H1 (cell line): ENCODE measurements around the gene LY6G5C.

Source experiments
- EZH2 ChIP-seq: fragments of 200-600 bp; sonication (generic); IDR thresholded peaks from 2 replicates; pipeline ENCODE4 v1.7.1; 2012; ENCODE audit warnings: low read depth, mild to moderate bottlenecking, moderate library complexity, low read length, inconsistent platforms; ENCODE audit not compliant: severe bottlenecking
- GABPA ChIP-seq: IDR thresholded peaks from 2 replicates; pipeline ENCODE4 v1.6.1; 2011; ENCODE audit warnings: mild to moderate bottlenecking, low read length, moderate library complexity, borderline replicate concordance; ENCODE audit not compliant: insufficient read depth
- POLR2A ChIP-seq, 2 experiments: IDR thresholded peaks; 1 replicate in 1 of 2; 2 replicates in 1 of 2; pipeline ENCODE4 v1.6.1; 2011; ENCODE audit warnings: low read depth in 2 of 2, low read length in 2 of 2, mild to moderate bottlenecking in 2 of 2; ENCODE audit errors: control extremely low read depth in 1 of 2
- POLR2AphosphoS5 ChIP-seq: IDR thresholded peaks from 2 replicates; pipeline ENCODE4 v1.6.1; 2011; ENCODE audit warnings: low read depth, low read length
- RNF2 ChIP-seq: fragments of 200-900, 300-1000 bp; sonication (generic); IDR thresholded peaks from 2 replicates; pipeline ENCODE4 v1.7.1; 2016; ENCODE audit warnings: borderline replicate concordance, low read depth, mild to moderate bottlenecking, antibody characterized with exemption, low read length; ENCODE audit not compliant: poor library complexity, severe bottlenecking; ENCODE audit errors: missing control alignments
- TF ChIP-seq, protein P1 (sequence below), 3 experiments: IDR thresholded peaks; 1 replicate in 2 of 3; 2 replicates in 1 of 3; pipeline versions ENCODE4 v1.5.1 to v1.6.1; 2011; ENCODE audit warnings: low read length in 3 of 3, mild to moderate bottlenecking in 3 of 3, inconsistent platforms in 2 of 3, low read depth in 1 of 3, moderate library complexity in 1 of 3; ENCODE audit not compliant: insufficient read depth in 1 of 3; ENCODE audit errors: control extremely low read depth in 1 of 3

DNA sequence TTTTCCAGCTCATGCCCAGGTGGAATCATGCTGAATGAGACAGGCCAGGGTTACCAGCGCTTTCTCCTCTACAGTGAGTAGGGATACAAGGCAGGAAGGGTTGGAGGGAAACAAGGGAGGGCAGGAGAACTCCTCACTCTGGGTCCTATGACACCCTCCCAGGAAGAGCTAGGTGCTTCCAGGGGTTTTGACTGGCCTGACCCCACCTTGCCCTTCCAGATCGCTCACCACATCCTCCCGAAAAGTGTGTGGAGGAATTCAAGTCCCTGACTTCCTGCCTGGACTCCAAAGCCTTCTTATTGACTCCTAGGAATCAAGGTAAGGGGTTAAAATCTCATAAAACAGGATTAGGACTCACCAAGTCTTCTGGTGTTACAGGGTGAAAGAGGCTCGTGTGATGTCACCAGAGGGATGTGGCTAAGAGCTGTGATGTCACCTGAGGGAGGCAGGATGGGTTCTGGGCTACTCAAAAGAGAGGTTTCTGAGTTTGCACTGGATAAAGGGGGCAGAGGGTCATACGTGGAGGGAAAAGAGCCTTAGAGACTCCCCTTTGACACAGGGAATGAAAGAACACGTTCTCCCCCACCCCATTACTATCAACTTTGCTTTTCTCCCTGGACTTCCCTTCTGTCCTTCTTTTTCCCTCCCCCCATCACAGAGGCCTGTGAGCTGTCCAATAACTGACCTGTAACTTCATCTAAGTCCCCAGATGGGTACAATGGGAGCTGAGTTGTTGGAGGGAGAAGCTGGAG, 23.3 kb downstream of the LY6G5C start:
- TF ChIP-seq POLR2A (IDR thresholded peaks at IDR 0.05; ENCODE audit: control extremely low read depth in 1 of 2, low read depth in 2 of 2, low read length in 2 of 2) (no peak), GABPA (no peak), EZH2 (no peak), RNF2 (no peak), POLR2AphosphoS5 (no peak)
- TF ChIP-seq, protein P1, sequence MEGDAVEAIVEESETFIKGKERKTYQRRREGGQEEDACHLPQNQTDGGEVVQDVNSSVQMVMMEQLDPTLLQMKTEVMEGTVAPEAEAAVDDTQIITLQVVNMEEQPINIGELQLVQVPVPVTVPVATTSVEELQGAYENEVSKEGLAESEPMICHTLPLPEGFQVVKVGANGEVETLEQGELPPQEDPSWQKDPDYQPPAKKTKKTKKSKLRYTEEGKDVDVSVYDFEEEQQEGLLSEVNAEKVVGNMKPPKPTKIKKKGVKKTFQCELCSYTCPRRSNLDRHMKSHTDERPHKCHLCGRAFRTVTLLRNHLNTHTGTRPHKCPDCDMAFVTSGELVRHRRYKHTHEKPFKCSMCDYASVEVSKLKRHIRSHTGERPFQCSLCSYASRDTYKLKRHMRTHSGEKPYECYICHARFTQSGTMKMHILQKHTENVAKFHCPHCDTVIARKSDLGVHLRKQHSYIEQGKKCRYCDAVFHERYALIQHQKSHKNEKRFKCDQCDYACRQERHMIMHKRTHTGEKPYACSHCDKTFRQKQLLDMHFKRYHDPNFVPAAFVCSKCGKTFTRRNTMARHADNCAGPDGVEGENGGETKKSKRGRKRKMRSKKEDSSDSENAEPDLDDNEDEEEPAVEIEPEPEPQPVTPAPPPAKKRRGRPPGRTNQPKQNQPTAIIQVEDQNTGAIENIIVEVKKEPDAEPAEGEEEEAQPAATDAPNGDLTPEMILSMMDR (IDR thresholded peaks at IDR 0.05; ENCODE audit: control extremely low read depth in 1 of 3, insufficient read depth in 1 of 3, low read depth in 1 of 3, low read length in 3 of 3), result no peak
